HEK293 (cell line): Measurements from ENCODE around the gene TMEM260.

Experiments used
- CTCF ChIA-PET: fragments of 350-600 bp; formaldehyde crosslinking; extraction: SDS; loops from one replicate; lab custom pipeline; 2021; ENCODE audit warnings: antibody characterized with exemption; lab: Yijun Ruan, JAX
- POLR2A ChIA-PET: fragments of 300-600 bp; formaldehyde crosslinking; extraction: SDS; loops from one replicate; lab custom pipeline; 2020; ENCODE audit warnings: antibody characterized with exemption, inconsistent platforms; lab: Yijun Ruan, JAX
- H3K27ac ChIP-seq: fragments of 200-500 bp; sonication (Bioruptor generic); 2 replicates; pipeline ENCODE4 v1.5.1; 2014; ENCODE audit warnings: low read depth, low read length, control low read depth, inconsistent platforms; ENCODE audit errors: extremely low read depth
- H3K36me3 ChIP-seq, 2 experiments: fragments of 200-500 bp in 1 of 2; sonication (Bioruptor generic) in 1 of 2; 1 replicate in 1 of 2; 2 replicates in 1 of 2; pipeline ENCODE4 v1.5.1; 2014 to 2017; ENCODE audit warnings: inconsistent platforms in 2 of 2, low read length in 2 of 2; ENCODE audit not compliant: control insufficient read depth in 2 of 2, insufficient read depth in 1 of 2
- H3K4me1 ChIP-seq: fragments of 200-500 bp; sonication (Bioruptor generic); 2 replicates; pipeline ENCODE4 v1.5.1; 2014; ENCODE audit warnings: mild to moderate bottlenecking, low read length, inconsistent platforms; ENCODE audit not compliant: control insufficient read depth, insufficient read depth
- H3K4me3 ChIP-seq: 2 replicates; pipeline ENCODE4 v1.5.1; 2011; ENCODE audit warnings: low read depth, mild to moderate bottlenecking, control low read depth, low read length, moderate library complexity
- H3K9me3 ChIP-seq: fragments of 200-500 bp; sonication (Bioruptor generic); 2 replicates; pipeline ENCODE4 v1.5.1; 2014; ENCODE audit warnings: low read depth, low read length, inconsistent platforms; ENCODE audit not compliant: control insufficient read depth, insufficient read depth
- SCRT2 ChIP-seq: fragments of 450-650 bp; formaldehyde crosslinking; IDR thresholded peaks from 2 replicates; pipeline ENCODE4 v1.5.1; 2016; ENCODE audit warnings: missing biosample characterization, missing genetic modification characterization
- TRIM28 ChIP-seq: IDR thresholded peaks from 2 replicates; pipeline ENCODE4 v1.6.1; 2011; ENCODE audit warnings: low read length, control low read depth, borderline replicate concordance
- YY2 ChIP-seq: fragments of 450-650 bp; formaldehyde crosslinking; IDR thresholded peaks from 2 replicates; pipeline ENCODE4 v1.5.1; 2016; ENCODE audit warnings: missing biosample characterization, missing genetic modification characterization
- ZBTB10 ChIP-seq: fragments of 450-650 bp; formaldehyde crosslinking; IDR thresholded peaks from 2 replicates; pipeline ENCODE4 v1.5.1; 2016; ENCODE audit warnings: missing biosample characterization, missing genetic modification characterization
- ZBTB20 ChIP-seq: fragments of 450-650 bp; formaldehyde crosslinking; IDR thresholded peaks from 2 replicates; pipeline ENCODE4 v1.5.1; 2016; ENCODE audit warnings: missing biosample characterization, missing genetic modification characterization
- ZBTB21 ChIP-seq: fragments of 450-650 bp; formaldehyde crosslinking; IDR thresholded peaks from 2 replicates; pipeline ENCODE4 v1.5.1; 2017; ENCODE audit warnings: missing biosample characterization, missing genetic modification characterization
- ZBTB6 ChIP-seq: fragments of 450-650 bp; formaldehyde crosslinking; IDR thresholded peaks from 2 replicates; pipeline ENCODE4 v1.5.1; 2017; ENCODE audit warnings: missing biosample characterization, missing genetic modification characterization
- ZNF214 ChIP-seq: fragments of 450-650 bp; formaldehyde crosslinking; IDR thresholded peaks from 2 replicates; pipeline ENCODE4 v1.5.1; 2017; ENCODE audit warnings: missing biosample characterization, mild to moderate bottlenecking, missing genetic modification characterization, borderline replicate concordance
- ZNF335 ChIP-seq: fragments of 450-650 bp; formaldehyde crosslinking; conservative IDR thresholded peaks from 2 replicates; pipeline ENCODE4 v1.5.1; 2016; ENCODE audit warnings: missing biosample characterization, missing genetic modification characterization
- ZNF341 ChIP-seq: fragments of 450-650 bp; formaldehyde crosslinking; IDR thresholded peaks from 2 replicates; pipeline ENCODE4; 2016; ENCODE audit warnings: low read depth, missing biosample characterization, missing genetic modification characterization
- ZNF423 ChIP-seq: fragments of 450-650 bp; formaldehyde crosslinking; IDR thresholded peaks from 2 replicates; pipeline ENCODE4 v1.5.1; 2016; ENCODE audit warnings: missing biosample characterization, missing genetic modification characterization
- ZNF513 ChIP-seq: fragments of 450-650 bp; IDR thresholded peaks from 2 replicates; pipeline ENCODE4 v1.5.1; 2018; ENCODE audit warnings: missing biosample characterization, missing genetic modification characterization
- ZNF561 ChIP-seq: fragments of 450-650 bp; IDR thresholded peaks from 2 replicates; pipeline ENCODE4 v1.5.1; 2018; ENCODE audit warnings: missing biosample characterization, missing genetic modification characterization, borderline replicate concordance
- ZNF664 ChIP-seq: fragments of 450-650 bp; formaldehyde crosslinking; IDR thresholded peaks from 2 replicates; pipeline ENCODE4 v1.5.1; 2016; ENCODE audit warnings: missing biosample characterization, missing genetic modification characterization
- ZNF843 ChIP-seq: fragments of 450-650 bp; formaldehyde crosslinking; IDR thresholded peaks from 2 replicates; pipeline ENCODE4 v1.5.1; 2016; ENCODE audit warnings: missing biosample characterization, missing genetic modification characterization
- ZSCAN16 ChIP-seq: fragments of 450-650 bp; formaldehyde crosslinking; IDR thresholded peaks from 2 replicates; pipeline ENCODE4 v1.5.1; 2016; ENCODE audit warnings: missing biosample characterization, missing genetic modification characterization
- ZSCAN18 ChIP-seq: fragments of 450-650 bp; formaldehyde crosslinking; IDR thresholded peaks from 2 replicates; pipeline ENCODE4 v1.5.1; 2016; ENCODE audit warnings: missing biosample characterization, missing genetic modification characterization

TMEM260 gene

GRCh38 chr14:56562883-56563282, 16.7 kb upstream of the TMEM260 start:
- POLR2A ChIA-PET: no interaction called here
- no peaks in the 10 kb centered on the region for H3K9me3 ChIP-seq
- no peak overlapping the region for H3K27ac ChIP-seq
- H3K4me3 ChIP-seq: no peak overlapping the region
- CTCF ChIA-PET: no interaction called here
- TF ChIP-seq ZBTB6: no peak
- TF ChIP-seq ZNF341 (tag by site-specific recombination): no peak
- H3K4me1 ChIP-seq: no peaks in the 10 kb centered on the region
- H3K36me3 ChIP-seq: no peaks in the 10 kb centered on the region

GRCh38 chr14:56569174-56569573, 10.4 kb upstream of the TMEM260 start:
- Histone ChIP-seq H3K36me3 (no peaks in the 10 kb centered on the region), H3K4me1 (no peaks in the 10 kb centered on the region), H3K9me3 (no peaks in the 10 kb centered on the region), H3K4me3 (no peak overlapping the region), H3K27ac (no peak overlapping the region)
- CTCF ChIA-PET: no interaction called here
- POLR2A ChIA-PET: no interaction called here
- TF ChIP-seq ZNF341 (tag by site-specific recombination) (no peak), ZSCAN18 (tag by site-specific recombination) (no peak)

- Histone ChIP-seq H3K9me3 (no peaks in the 10 kb centered on the region), H3K36me3 (no peaks in the 10 kb centered on the region), H3K27ac (no peak overlapping the region), H3K4me3 (no peak overlapping the region), H3K4me1 (no peaks in the 10 kb centered on the region)
- TF ChIP-seq ZSCAN16 (tag by site-specific recombination) (no peak), ZNF214 (no peak), ZBTB21 (no peak), TRIM28 (no peak), SCRT2 (tag by site-specific recombination) (no peak), ZNF513 (tag by site-specific recombination) (no peak), ZBTB10 (tag by site-specific recombination) (no peak), ZNF561 (tag by site-specific recombination) (no peak), ZNF335 (tag by site-specific recombination) (no peak), ZNF843 (tag by site-specific recombination) (no peak), ZNF664 (tag by site-specific recombination) (no peak), ZNF423 (tag by site-specific recombination) (no peak), YY2 (tag by site-specific recombination) (no peak), ZBTB20 (tag by site-specific recombination) (no peak)
- ChIA-PET POLR2A (interaction anchor here (1.0 kb wide), 1 partner anchor 10 kb away, joined by 3 read pairs; the partner anchor contains the start of gene TMEM260), CTCF (interaction anchor here (0.7 to 1.0 kb wide), 2 partner anchors 9 to 15 kb away, joined by 3 to 4 read pairs; no protein-coding TSS in a partner anchor)
Measured at GRCh38 chr14:56570295-56570694, 9.3 kb upstream of the TMEM260 start.
